B cell (primary cell): ENCODE measurements around the gene ANGEL2. TPM values are rescaled to one million over a fixed set of nuclear protein-coding genes. Genes with fewer than 3 reads are reported as not detected.

Source experiments
- ATAC-seq: fragments of 200-7000 bp; cut with Tn5 transposase; one replicate; pipeline ENCODE4 v1.10.0; 2021; ENCODE audit warnings: low read depth, mild to moderate bottlenecking, moderate number of reproducible peaks, moderate library complexity
- CTCF ChIA-PET: fragments of 350-600 bp; sonication (Branson Sonifier 250); formaldehyde crosslinking; loops from one replicate; lab custom pipeline; 2021; ENCODE audit warnings: antibody characterized with exemption, inconsistent platforms; lab: Charles Lee
- POLR2A ChIA-PET: fragments of 350-600 bp; sonication (Branson Sonifier 250); formaldehyde crosslinking; loops from one replicate; lab custom pipeline; 2021; ENCODE audit warnings: antibody characterized with exemption; lab: Charles Lee
- DNase-seq: peaks from one replicate; pipeline ENCODE4 v3.0.0; 2013
- H2AFZ ChIP-seq: 2 replicates; pipeline ENCODE4 v1.6.1; 2012; ENCODE audit warnings: mild to moderate bottlenecking, low read depth, low read length; ENCODE audit not compliant: insufficient read depth, poor library complexity, severe bottlenecking
- H3K27ac ChIP-seq, 2 donors: 1 replicate in 1 of 2; 2 replicates in 1 of 2; pipeline ENCODE4 v1.5.1; 2012 to 2013; ENCODE audit warnings: low read length in 2 of 2, mild to moderate bottlenecking in 2 of 2, moderate library complexity in 1 of 2
- H3K27me3 ChIP-seq, 4 experiments: fragments of 200-600 bp in 1 of 4; sonication (generic) in 1 of 4; replicated peaks in 1 of 4; 1 replicate in 2 of 4; 2 replicates in 2 of 4; pipeline versions ENCODE4 v1.6.1 to v1.7.0; 2013 to 2016; ENCODE audit warnings: low read length in 3 of 4, mild to moderate bottlenecking in 2 of 4, mixed read lengths in 1 of 4, moderate library complexity in 1 of 4; ENCODE audit not compliant: insufficient read depth in 4 of 4, control insufficient read depth in 3 of 4; ENCODE audit errors: control extremely low read depth in 1 of 4
- H3K36me3 ChIP-seq, 2 experiments: replicated peaks in 1 of 2; 1 replicate in 1 of 2; 2 replicates in 1 of 2; pipeline versions ENCODE4 v1.6.1 to v1.7.1; 2013; ENCODE audit warnings: low read length in 1 of 2; ENCODE audit not compliant: insufficient read depth in 2 of 2, control insufficient read depth in 1 of 2; ENCODE audit errors: control extremely low read depth in 1 of 2, extremely low read depth in 1 of 2
- H3K4me1 ChIP-seq, 2 donors: fragments of 200-600 bp in 1 of 2; sonication (generic) in 1 of 2; 1 replicate in 1 of 2; 2 replicates in 1 of 2; pipeline versions ENCODE4 v1.5.1 to v1.6.1; 2013 to 2017; ENCODE audit warnings: low read length in 2 of 2; ENCODE audit not compliant: control insufficient read depth in 2 of 2, insufficient read depth in 2 of 2
- H3K4me2 ChIP-seq: replicated peaks from 2 replicates; pipeline ENCODE3; 2012; ENCODE audit warnings: mild to moderate bottlenecking, low read depth, low read length; ENCODE audit not compliant: poor library complexity, severe bottlenecking
- H3K4me3 ChIP-seq, 5 experiments: fragments of 200-600 bp in 1 of 5; sonication (generic) in 1 of 5; 1 replicate in 3 of 5; 2 replicates in 2 of 5; pipeline versions ENCODE4 v1.5.1 to v1.7.0; 2011 to 2016; ENCODE audit warnings: low read length in 4 of 5, mild to moderate bottlenecking in 4 of 5, low read depth in 2 of 5, control low read depth in 1 of 5, moderate library complexity in 1 of 5; ENCODE audit not compliant: insufficient read depth in 1 of 5; ENCODE audit errors: control extremely low read depth in 1 of 5, extremely low read depth in 1 of 5
- H3K79me2 ChIP-seq: fragments of 200-600 bp; sonication (generic); one replicate; pipeline ENCODE4 v1.6.0; 2016; ENCODE audit warnings: low read length; ENCODE audit not compliant: control insufficient read depth, insufficient read depth
- H3K9ac ChIP-seq: fragments of 200-600 bp; sonication (generic); 2 replicates; pipeline ENCODE4 v1.6.1; 2017; ENCODE audit warnings: mild to moderate bottlenecking, low read length, moderate library complexity
- H3K9me3 ChIP-seq, 3 donors: one replicate each; pipeline versions ENCODE4 v1.6.1 to v1.7.1; 2013; ENCODE audit warnings: low read length in 2 of 3; ENCODE audit not compliant: control insufficient read depth in 2 of 3, insufficient read depth in 1 of 3; ENCODE audit errors: control extremely low read depth in 1 of 3
- H4K20me1 ChIP-seq: 2 replicates; pipeline ENCODE4 v1.6.0; 2012; ENCODE audit warnings: mild to moderate bottlenecking, low read length; ENCODE audit not compliant: insufficient read depth, control insufficient read depth, poor library complexity, severe bottlenecking
- H3K27ac Mint-ChIP-seq: one replicate; pipeline ENCODE4 v1.8.0; 2021; ENCODE audit warnings: mixed read lengths
- H3K27me3 Mint-ChIP-seq: one replicate; pipeline ENCODE4 v1.8.0; 2021; ENCODE audit warnings: mixed read lengths
- H3K4me1 Mint-ChIP-seq: one replicate; pipeline ENCODE4 v1.8.0; 2021; ENCODE audit warnings: mixed read lengths
- H3K4me3 Mint-ChIP-seq: one replicate; pipeline ENCODE4 v1.8.0; 2021; ENCODE audit warnings: mixed read lengths
- H3K9me3 Mint-ChIP-seq: one replicate; pipeline ENCODE4 v1.8.0; 2022; ENCODE audit warnings: mixed read lengths; ENCODE audit not compliant: insufficient read depth
- EZH2 ChIP-seq: IDR thresholded peaks from 2 replicates; pipeline ENCODE4 v1.6.1; 2012; ENCODE audit warnings: borderline replicate concordance, low read depth, mild to moderate bottlenecking, moderate library complexity, low read length; ENCODE audit not compliant: insufficient read depth, poor library complexity, severe bottlenecking
- WGBS: methylation state at CpG from one replicate; pipeline ENCODE4 v1.1.5; 2013; ENCODE audit warnings: missing lambda C conversion rate; ENCODE audit not compliant: insufficient coverage; 5-methylcytosine and 5-hydroxymethylcytosine counted together
- intact Hi-C: fragments of 100-400 bp; cut with micrococcal nuclease; formaldehyde crosslinking; loops from one replicate; pipeline ENCODE4 v1.10.0; 2022
- polyA plus RNA-seq: library from polyadenylated mRNA; depleted of rRNA; stranded (reverse); fragments of >200 nt; gene quantifications from 2 replicates; pipeline ENCODE4 v1.2.3, GENCODE V29; 2012
- total RNA-seq, 2 donors: library from RNA; stranded (reverse); fragments of 120-200 nt in 1 of 2; gene quantifications; 1 replicate in 1 of 2; 2 replicates in 1 of 2; pipeline versions ENCODE4 v1.2.3 to v1.2.4, GENCODE V29; 2013 to 2022
- TF ChIP-seq, protein P1 (sequence below): fragments of 200-600 bp; IDR thresholded peaks from one replicate; pipeline ENCODE4 v1.8.0; 2022; ENCODE audit warnings: antibody characterized with exemption, mild to moderate bottlenecking

Gene ANGEL2
- total and polyA plus RNA-seq, 2 donors (not counting 1 experiment from before 2014, with no cell fraction given), result 25.2 to 94.2 TPM

DNA sequence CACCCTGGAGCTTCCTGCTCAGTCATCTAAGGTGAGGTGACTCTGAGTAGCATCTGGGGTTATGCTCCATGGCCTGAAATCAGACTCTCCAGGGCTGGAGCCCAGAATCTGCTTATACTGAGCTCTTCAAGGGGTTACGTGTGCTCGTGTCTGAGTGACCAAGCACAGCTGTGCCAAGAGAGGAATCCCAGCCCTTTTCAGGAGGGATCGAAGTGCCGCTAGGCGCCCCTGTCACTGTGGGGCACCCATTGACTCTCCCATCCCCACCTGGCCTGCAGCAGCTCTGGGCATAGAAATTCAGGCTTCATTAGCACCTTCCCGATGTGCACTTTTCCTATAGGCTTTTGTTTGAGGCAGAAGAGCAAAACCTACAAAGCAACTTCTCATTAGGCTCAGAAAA is 51.6 kb downstream of the ANGEL2 start:
- TF ChIP-seq EZH2, result no peak
- TF ChIP-seq, protein P1, sequence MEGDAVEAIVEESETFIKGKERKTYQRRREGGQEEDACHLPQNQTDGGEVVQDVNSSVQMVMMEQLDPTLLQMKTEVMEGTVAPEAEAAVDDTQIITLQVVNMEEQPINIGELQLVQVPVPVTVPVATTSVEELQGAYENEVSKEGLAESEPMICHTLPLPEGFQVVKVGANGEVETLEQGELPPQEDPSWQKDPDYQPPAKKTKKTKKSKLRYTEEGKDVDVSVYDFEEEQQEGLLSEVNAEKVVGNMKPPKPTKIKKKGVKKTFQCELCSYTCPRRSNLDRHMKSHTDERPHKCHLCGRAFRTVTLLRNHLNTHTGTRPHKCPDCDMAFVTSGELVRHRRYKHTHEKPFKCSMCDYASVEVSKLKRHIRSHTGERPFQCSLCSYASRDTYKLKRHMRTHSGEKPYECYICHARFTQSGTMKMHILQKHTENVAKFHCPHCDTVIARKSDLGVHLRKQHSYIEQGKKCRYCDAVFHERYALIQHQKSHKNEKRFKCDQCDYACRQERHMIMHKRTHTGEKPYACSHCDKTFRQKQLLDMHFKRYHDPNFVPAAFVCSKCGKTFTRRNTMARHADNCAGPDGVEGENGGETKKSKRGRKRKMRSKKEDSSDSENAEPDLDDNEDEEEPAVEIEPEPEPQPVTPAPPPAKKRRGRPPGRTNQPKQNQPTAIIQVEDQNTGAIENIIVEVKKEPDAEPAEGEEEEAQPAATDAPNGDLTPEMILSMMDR, result no peak
- 94% methylated on average over 6 of the region's 6 CpGs for WGBS

DNA sequence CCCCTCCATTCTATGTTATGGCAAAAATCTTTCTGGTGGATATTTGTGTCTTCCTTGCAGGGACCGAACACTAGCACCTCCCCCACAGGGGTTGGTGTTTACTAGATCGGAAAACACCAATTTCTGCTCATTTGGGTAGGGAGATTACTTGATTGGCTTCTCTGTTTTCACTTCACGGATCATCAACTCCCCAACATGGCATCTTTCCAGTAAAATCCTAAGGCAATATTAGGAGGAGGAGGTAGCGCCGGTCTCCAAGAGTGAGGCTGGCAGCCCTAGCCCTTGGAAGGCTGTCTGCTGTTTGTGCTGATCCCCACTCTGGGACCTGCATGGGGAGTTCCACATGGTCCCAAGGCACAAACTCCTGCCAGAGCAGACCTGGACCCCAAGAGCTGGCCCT is 53.2 kb downstream of the ANGEL2 start:
- H3K36me3 ChIP-seq, result peaks cover 0 to 1% of the 10 kb centered on the region in 2 experiments
- no peaks in the 10 kb centered on the region for H3K9me3 Mint-ChIP-seq
- ATAC-seq, result no peak
- intact Hi-C loops, result no loop called here
- CTCF ChIA-PET, result no interaction called here
- no peak overlapping the region for H3K27ac ChIP-seq
- H3K9me3 ChIP-seq, result peaks cover 0 to 2% (median 0%) of the 10 kb centered on the region in 3 donors
- no peak overlapping the region for H3K27ac Mint-ChIP-seq
- TF ChIP-seq, protein P1, result no peak
- no peak for TF ChIP-seq EZH2
- H3K4me2 ChIP-seq, result no peak overlapping the region
- POLR2A ChIA-PET, result no interaction called here
- H2AFZ ChIP-seq, result no peak overlapping the region
- WGBS, result 95% methylated on average over 2 of the region's 5 CpGs
- H3K27me3 Mint-ChIP-seq, result peaks cover 3% of the 10 kb centered on the region
- DNase-seq, result no peak
- H3K4me3 ChIP-seq, result no peak overlapping the region
- no peak overlapping the region for H3K9ac ChIP-seq
- no peaks in the 10 kb centered on the region for H3K27me3 ChIP-seq
- peaks cover 2% of the 10 kb centered on the region for H3K4me1 Mint-ChIP-seq
- peaks cover 0 to 4% of the 10 kb centered on the region in 2 donors for H3K4me1 ChIP-seq
- no peaks in the 10 kb centered on the region for H4K20me1 ChIP-seq
- no peak overlapping the region for H3K4me3 Mint-ChIP-seq
- no peaks in the 10 kb centered on the region for H3K79me2 ChIP-seq

More for the DNA sequence above, 51.6 kb downstream of the ANGEL2 start:
- no peak overlapping the region for H3K9ac ChIP-seq
- no peak overlapping the region for H2AFZ ChIP-seq
- intact Hi-C loops, result no loop called here
- peaks cover 0 to 4% of the 10 kb centered on the region in 2 donors for H3K4me1 ChIP-seq
- ChIA-PET POLR2A (no interaction called here), CTCF (no interaction called here)
- H3K9me3 ChIP-seq, result no peaks in the 10 kb centered on the region
- no peaks in the 10 kb centered on the region for H4K20me1 ChIP-seq
- DNase-seq, result no peak
- H3K27ac ChIP-seq, result no peak overlapping the region
- H3K79me2 ChIP-seq, result no peaks in the 10 kb centered on the region
- peaks cover 0 to 1% of the 10 kb centered on the region in 2 experiments for H3K36me3 ChIP-seq
- no peaks in the 10 kb centered on the region for H3K9me3 Mint-ChIP-seq
- peaks cover 2% of the 10 kb centered on the region for H3K4me1 Mint-ChIP-seq
- no peak for ATAC-seq
- H3K27ac Mint-ChIP-seq, result no peak overlapping the region
- H3K4me3 ChIP-seq, result no peak overlapping the region
- no peak overlapping the region for H3K4me2 ChIP-seq
- H3K27me3 ChIP-seq, result no peaks in the 10 kb centered on the region
- no peak overlapping the region for H3K4me3 Mint-ChIP-seq
- H3K27me3 Mint-ChIP-seq, result peaks cover 3% of the 10 kb centered on the region
